GM12878 (cell line): Measurements from ENCODE around the gene DHX29. TPM values are rescaled to one million over a fixed set of nuclear protein-coding genes. Genes with fewer than 3 reads are reported as not detected.

Source experiments
- ATAC-seq: fragments of 200-7000 bp; cut with Tn5 transposase; 3 replicates; pipeline ENCODE4 v1.9.1; 2020; ENCODE audit warnings: mild to moderate bottlenecking, moderate library complexity
- BruUV-seq: library from RNA; stranded (reverse); fragments of 400-500 nt; replicated peaks from 2 replicates; lab custom pipeline; 2021; lab: Mats Ljungman, UMichigan
- CTCF ChIA-PET: fragments of 300-600 bp; sonication (Branson Sonifier 250); formaldehyde crosslinking; extraction: SDS; loops from one replicate; lab custom pipeline; 2021; ENCODE audit warnings: inconsistent platforms; lab: Yijun Ruan, JAX
- POLR2A ChIA-PET: fragments of 350-600 bp; formaldehyde crosslinking; extraction: SDS; loops from one replicate; lab custom pipeline; 2021; ENCODE audit warnings: inconsistent platforms; lab: Charles Lee
- RAD21 ChIA-PET: fragments of 300-600 bp; sonication (Branson Sonifier 250); formaldehyde crosslinking; loops from one replicate; lab custom pipeline; 2023; ENCODE audit warnings: antibody characterized with exemption; ENCODE audit not compliant: unreplicated experiment; lab: Charles Lee
- SMC1A ChIA-PET: fragments of 300-600 bp; sonication (Branson Sonifier 250); formaldehyde crosslinking; loops from one replicate; lab custom pipeline; 2023; ENCODE audit not compliant: unreplicated experiment, uncharacterized antibody; lab: Charles Lee
- DNase-seq: peaks from one replicate; pipeline ENCODE4 v3.0.0-alpha.2; 2011; ENCODE audit warnings: low read depth, low spot score
- FAIRE-seq: peaks from 3 replicates; lab custom pipeline; 2011; peaks lifted over from hg19 to GRCh38; lab: Jason Lieb, UNC
- H2AFZ ChIP-seq: 2 replicates; pipeline ENCODE4 v1.6.0; 2011; ENCODE audit warnings: low read depth, low read length, control low read depth; ENCODE audit not compliant: control insufficient read depth
- H3K27ac ChIP-seq: 2 replicates; pipeline ENCODE4 v1.5.1; 2011; ENCODE audit warnings: control low read depth; ENCODE audit not compliant: control insufficient read depth, insufficient read depth
- H3K27me3 ChIP-seq, 2 experiments: replicated peaks in 1 of 2; 2 replicates each; pipeline versions ENCODE4 v1.6.0 to v1.6.1; 2011; ENCODE audit warnings: low read length in 1 of 2; ENCODE audit not compliant: control insufficient read depth in 2 of 2, insufficient read depth in 2 of 2
- H3K36me3 ChIP-seq, 2 experiments: 2 replicates each; pipeline ENCODE4 v1.5.1; 2011; ENCODE audit warnings: low read length in 1 of 2; ENCODE audit not compliant: control insufficient read depth in 2 of 2, insufficient read depth in 2 of 2
- H3K4me1 ChIP-seq: 2 replicates; pipeline ENCODE4 v1.6.1; 2011; ENCODE audit warnings: mild to moderate bottlenecking, low read length, moderate library complexity, mixed read lengths; ENCODE audit not compliant: control insufficient read depth, insufficient read depth
- H3K4me2 ChIP-seq: 2 replicates; pipeline ENCODE4 v1.6.0; 2011; ENCODE audit warnings: control low read depth; ENCODE audit not compliant: control insufficient read depth, insufficient read depth
- H3K4me3 ChIP-seq: fragments of 200-600 bp; sonication (generic); 2 replicates; pipeline ENCODE4 v1.5.1; 2016
- H3K79me2 ChIP-seq: 2 replicates; pipeline ENCODE4 v1.6.0; 2011; ENCODE audit warnings: low read length; ENCODE audit not compliant: control insufficient read depth, insufficient read depth
- H3K9ac ChIP-seq: 2 replicates; pipeline ENCODE4 v1.8.0; 2011; ENCODE audit warnings: low read length, control low read depth, mixed read lengths; ENCODE audit not compliant: control insufficient read depth, insufficient read depth
- H3K9me3 ChIP-seq: replicated peaks from 3 replicates; pipeline ENCODE4 v1.5.1; 2011; ENCODE audit warnings: mild to moderate bottlenecking, low read length; ENCODE audit not compliant: control insufficient read depth, insufficient read depth
- H4K20me1 ChIP-seq: 2 replicates; pipeline ENCODE4 v1.6.0; 2011; ENCODE audit not compliant: control insufficient read depth, insufficient read depth
- BHLHE40 ChIP-seq, 2 experiments: fragments of 450-650 bp in 1 of 2; IDR thresholded peaks; 2 replicates each; pipeline ENCODE4 v1.6.1; 2011 to 2017; ENCODE audit warnings: low read depth in 2 of 2, borderline replicate concordance in 1 of 2, improper control_type of control experiment in 1 of 2, low read length in 1 of 2, mild to moderate bottlenecking in 1 of 2
- CREM ChIP-seq: IDR thresholded peaks from 2 replicates; pipeline ENCODE4 v1.6.1; 2014; ENCODE audit warnings: antibody characterized with exemption, low read depth
- EZH2 ChIP-seq: IDR thresholded peaks from 2 replicates; pipeline ENCODE4 v1.6.1; 2012; ENCODE audit warnings: low read depth, mild to moderate bottlenecking, control low read depth, inconsistent platforms, low read length, borderline replicate concordance; ENCODE audit not compliant: control insufficient read depth
- IKZF1 ChIP-seq: fragments of 450-650 bp; conservative IDR thresholded peaks from 2 replicates; pipeline ENCODE4 v1.6.1; 2017; ENCODE audit warnings: antibody characterized with exemption, mild to moderate bottlenecking
- RAD21 ChIP-seq: IDR thresholded peaks from 2 replicates; pipeline ENCODE4 v1.6.1; 2011; ENCODE audit warnings: mild to moderate bottlenecking, low read depth, low read length, moderate library complexity; ENCODE audit not compliant: insufficient read depth
- SMC3 ChIP-seq: IDR thresholded peaks from 2 replicates; pipeline ENCODE4 v1.6.1; 2011; ENCODE audit warnings: low read length, improper control_type of control experiment, borderline replicate concordance
- WGBS: methylation state at CpG from one replicate; pipeline ENCODE4 v1.1.6; 2016; ENCODE audit warnings: low lambda C conversion rate; ENCODE audit not compliant: insufficient replicate concordance, insufficient coverage; ENCODE audit errors: missing lambda C conversion rate; 5-methylcytosine and 5-hydroxymethylcytosine counted together
- in situ Hi-C: fragments of 300-500 bp; cut with MboI; formaldehyde crosslinking; loops from 9 replicates; pipeline ENCODE4 v1.14.3; 2018; ENCODE audit warnings: mixed read lengths
- intact Hi-C: fragments of 100-400 bp; cut with micrococcal nuclease; formaldehyde crosslinking; loops from one replicate; pipeline ENCODE4 v1.14.2; 2022; ENCODE audit not compliant: unreplicated experiment
- polyA plus RNA-seq, 11 experiments: library from polyadenylated mRNA; depleted of rRNA in 4 of 11; unstranded in 6 of 11; stranded (reverse) in 5 of 11; fragments of >200 nt; fragmentation: Nextera tagmentation in 4 of 11; fragmentation: Illumina TruSeq in 1 of 11; extraction: Ambion mirVana in 4 of 11; extraction: Trizol in 1 of 11; gene quantifications; 1 replicate in 1 of 11; 2 replicates in 10 of 11; pipeline versions ENCODE4 v1.2.1 to v1.2.3, GENCODE V29; 2011 to 2016; ENCODE audit warnings: inconsistent platforms in 2 of 11, missing spikeins in 2 of 11, low read depth in 1 of 11
- total RNA-seq, 4 experiments: library from RNA; depleted of rRNA in 3 of 4; stranded (reverse); fragments of >200 nt in 3 of 4; fragmentation: Illumina TruSeq in 1 of 4; extraction: Trizol in 1 of 4; gene quantifications; 2 replicates each; pipeline versions ENCODE4 v1.2.1 to v1.2.3, GENCODE V29; 2013 to 2021
- TF ChIP-seq, protein P1 (sequence below): fragments of 450-650 bp; IDR thresholded peaks from 2 replicates; pipeline ENCODE4 v1.6.1; 2017; ENCODE audit warnings: mild to moderate bottlenecking, moderate library complexity
- TF ChIP-seq, protein P2 (sequence below), 3 experiments: IDR thresholded peaks in 2 of 3; conservative IDR thresholded peaks in 1 of 3; 2 replicates each; pipeline ENCODE4 v1.5.1; 2011; ENCODE audit warnings: low read depth in 3 of 3, low read length in 3 of 3, mild to moderate bottlenecking in 3 of 3, control low read depth in 2 of 3, moderate library complexity in 2 of 3, inconsistent platforms in 1 of 3, mixed read lengths in 1 of 3; ENCODE audit not compliant: control insufficient read depth in 2 of 3, insufficient read depth in 1 of 3; ENCODE audit errors: extremely low read depth in 1 of 3

The DHX29 gene
- total and polyA plus RNA-seq, 10 of the 15 experiments (the other 5 are each of a cell fraction or from before 2014, with no cell fraction given): 5.3 to 49.1 (median 17.2) TPM

DNA sequence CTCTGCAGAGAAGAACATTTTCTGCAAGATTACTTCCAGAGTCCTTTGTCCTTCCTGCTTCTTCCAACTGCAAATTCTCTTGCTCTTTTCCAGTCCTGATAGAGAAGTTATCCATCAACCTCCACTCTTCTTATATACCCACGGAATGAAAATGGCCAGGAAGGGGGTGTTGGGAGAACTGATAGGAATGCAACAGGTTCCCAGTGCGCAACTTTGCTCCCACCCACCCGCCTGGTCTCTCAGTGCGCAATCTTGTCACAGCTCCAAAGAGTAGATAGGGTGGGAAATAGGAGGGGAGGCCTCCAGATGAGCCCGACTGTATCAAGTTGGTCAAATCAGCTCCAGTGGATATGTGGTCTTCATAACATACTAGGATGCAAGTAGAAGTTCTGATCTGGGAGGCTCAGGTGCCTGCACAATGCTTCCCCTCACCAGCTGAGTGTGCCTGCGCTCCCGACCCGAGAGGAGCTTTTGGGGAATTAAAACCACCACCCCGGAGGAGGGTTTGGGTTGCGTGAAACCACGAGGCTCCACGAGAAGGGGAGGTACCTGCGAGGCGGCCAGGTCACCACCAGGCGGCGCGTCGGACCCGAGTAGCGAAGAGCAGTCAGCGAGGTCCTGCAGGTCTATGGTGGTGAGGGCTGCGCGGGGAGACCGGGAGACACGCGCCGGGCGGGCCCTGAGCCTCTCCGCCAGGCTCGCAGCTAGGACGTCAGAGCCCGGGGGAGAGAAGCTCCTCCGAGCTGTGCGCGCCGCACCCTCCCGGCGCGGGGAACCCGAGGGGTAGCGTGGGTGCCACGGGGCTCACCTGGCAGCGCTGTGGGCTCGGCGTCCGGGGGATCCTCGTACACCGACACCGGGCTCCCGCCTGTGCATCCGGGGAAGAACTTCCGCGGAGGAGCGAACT, 81.2 kb downstream of the DHX29 start:
- 8% methylated on average over 52 of the region's 54 CpGs for WGBS
- Histone ChIP-seq H3K36me3 (no peaks in the 10 kb centered on the region), H2AFZ (peak overlapping the region; percentile 57), H3K27me3 (peaks cover 33 to 43% of the 10 kb centered on the region in 2 experiments), H3K9ac (no peak overlapping the region), H3K4me3 (peak overlapping the region; percentile 26; the same call in 1 of the 2 replicates), H3K9me3 (no peaks in the 10 kb centered on the region; the same call in 2 of the 3 replicates), H4K20me1 (no peaks in the 10 kb centered on the region; the same call in 1 of the 2 replicates), H3K4me2 (peak overlapping the region; percentile 90), H3K27ac (no peak overlapping the region), H3K79me2 (no peaks in the 10 kb centered on the region), H3K4me1 (peaks cover 13% of the 10 kb centered on the region)
- ChIA-PET SMC1A (interaction anchor here (1.2 kb wide), 1 partner anchor 56 kb away, joined by 3 read pairs; no protein-coding TSS in a partner anchor), CTCF (interaction anchor here (1.2 to 1.3 kb wide), 2 partner anchors 9 to 466 kb away, joined by 3 read pairs; no protein-coding TSS in a partner anchor), RAD21 (no interaction called here), POLR2A (no interaction called here)
- BruUV-seq: no TSS peak
- ATAC-seq (peak; percentile 79), FAIRE-seq (peak; percentile 65), DNase-seq (no peak)
- in situ Hi-C loops (no loop called here), intact Hi-C loops (loop anchor here (5.0 kb wide), 1 partner anchor 466 kb away; no protein-coding TSS in a partner anchor)
- TF ChIP-seq, protein P1, sequence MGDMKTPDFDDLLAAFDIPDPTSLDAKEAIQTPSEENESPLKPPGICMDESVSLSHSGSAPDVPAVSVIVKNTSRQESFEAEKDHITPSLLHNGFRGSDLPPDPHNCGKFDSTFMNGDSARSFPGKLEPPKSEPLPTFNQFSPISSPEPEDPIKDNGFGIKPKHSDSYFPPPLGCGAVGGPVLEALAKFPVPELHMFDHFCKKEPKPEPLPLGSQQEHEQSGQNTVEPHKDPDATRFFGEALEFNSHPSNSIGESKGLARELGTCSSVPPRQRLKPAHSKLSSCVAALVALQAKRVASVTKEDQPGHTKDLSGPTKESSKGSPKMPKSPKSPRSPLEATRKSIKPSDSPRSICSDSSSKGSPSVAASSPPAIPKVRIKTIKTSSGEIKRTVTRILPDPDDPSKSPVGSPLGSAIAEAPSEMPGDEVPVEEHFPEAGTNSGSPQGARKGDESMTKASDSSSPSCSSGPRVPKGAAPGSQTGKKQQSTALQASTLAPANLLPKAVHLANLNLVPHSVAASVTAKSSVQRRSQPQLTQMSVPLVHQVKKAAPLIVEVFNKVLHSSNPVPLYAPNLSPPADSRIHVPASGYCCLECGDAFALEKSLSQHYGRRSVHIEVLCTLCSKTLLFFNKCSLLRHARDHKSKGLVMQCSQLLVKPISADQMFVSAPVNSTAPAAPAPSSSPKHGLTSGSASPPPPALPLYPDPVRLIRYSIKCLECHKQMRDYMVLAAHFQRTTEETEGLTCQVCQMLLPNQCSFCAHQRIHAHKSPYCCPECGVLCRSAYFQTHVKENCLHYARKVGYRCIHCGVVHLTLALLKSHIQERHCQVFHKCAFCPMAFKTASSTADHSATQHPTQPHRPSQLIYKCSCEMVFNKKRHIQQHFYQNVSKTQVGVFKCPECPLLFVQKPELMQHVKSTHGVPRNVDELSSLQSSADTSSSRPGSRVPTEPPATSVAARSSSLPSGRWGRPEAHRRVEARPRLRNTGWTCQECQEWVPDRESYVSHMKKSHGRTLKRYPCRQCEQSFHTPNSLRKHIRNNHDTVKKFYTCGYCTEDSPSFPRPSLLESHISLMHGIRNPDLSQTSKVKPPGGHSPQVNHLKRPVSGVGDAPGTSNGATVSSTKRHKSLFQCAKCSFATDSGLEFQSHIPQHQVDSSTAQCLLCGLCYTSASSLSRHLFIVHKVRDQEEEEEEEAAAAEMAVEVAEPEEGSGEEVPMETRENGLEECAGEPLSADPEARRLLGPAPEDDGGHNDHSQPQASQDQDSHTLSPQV: no peak
- peak in 1 of 2 experiments; percentile 5; a peak in 1 of 4 replicates for TF ChIP-seq BHLHE40 (IDR thresholded peaks at IDR 0.05; ENCODE audit: borderline replicate concordance in 1 of 2, low read depth in 2 of 2, low read length in 1 of 2)
- no peak for TF ChIP-seq IKZF1
- TF ChIP-seq SMC3: peak; percentile 23; the same call in 1 of the 2 replicates
- TF ChIP-seq EZH2: 0 out of 2 replicates have a peak, but pooled peaks have one; percentile 71
- TF ChIP-seq, protein P2, sequence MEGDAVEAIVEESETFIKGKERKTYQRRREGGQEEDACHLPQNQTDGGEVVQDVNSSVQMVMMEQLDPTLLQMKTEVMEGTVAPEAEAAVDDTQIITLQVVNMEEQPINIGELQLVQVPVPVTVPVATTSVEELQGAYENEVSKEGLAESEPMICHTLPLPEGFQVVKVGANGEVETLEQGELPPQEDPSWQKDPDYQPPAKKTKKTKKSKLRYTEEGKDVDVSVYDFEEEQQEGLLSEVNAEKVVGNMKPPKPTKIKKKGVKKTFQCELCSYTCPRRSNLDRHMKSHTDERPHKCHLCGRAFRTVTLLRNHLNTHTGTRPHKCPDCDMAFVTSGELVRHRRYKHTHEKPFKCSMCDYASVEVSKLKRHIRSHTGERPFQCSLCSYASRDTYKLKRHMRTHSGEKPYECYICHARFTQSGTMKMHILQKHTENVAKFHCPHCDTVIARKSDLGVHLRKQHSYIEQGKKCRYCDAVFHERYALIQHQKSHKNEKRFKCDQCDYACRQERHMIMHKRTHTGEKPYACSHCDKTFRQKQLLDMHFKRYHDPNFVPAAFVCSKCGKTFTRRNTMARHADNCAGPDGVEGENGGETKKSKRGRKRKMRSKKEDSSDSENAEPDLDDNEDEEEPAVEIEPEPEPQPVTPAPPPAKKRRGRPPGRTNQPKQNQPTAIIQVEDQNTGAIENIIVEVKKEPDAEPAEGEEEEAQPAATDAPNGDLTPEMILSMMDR (IDR thresholded peaks at IDR 0.05 in 2 of 3, conservative IDR thresholded peaks at IDR 0.05 in 1 of 3; ENCODE audit: control insufficient read depth in 2 of 3, extremely low read depth in 1 of 3, insufficient read depth in 1 of 3, low read depth in 3 of 3, low read length in 3 of 3): peak; percentile 43 to 68 (median 60)
- TF ChIP-seq CREM: no peak
- TF ChIP-seq RAD21: peak; percentile 47; the same call in 1 of the 2 replicates
